G401 (cell line): ENCODE measurements around the gene PHYHD1. TPM values are rescaled to one million over a fixed set of nuclear protein-coding genes. Genes with fewer than 3 reads are reported as not detected.
A peak's percentile ranks its signal among the peaks of the same experiment; 100 is the strongest.

Experiments
- DNase-seq: peaks from one replicate; pipeline ENCODE4 v3.0.0-alpha.2; 2015; ENCODE audit warnings: low spot score
- in situ Hi-C: cut with HindIII; loops from 2 replicates; pipeline ENCODE4 v1.10.0; 2016; ENCODE audit warnings: low sequenced_read_pairs, mixed read lengths
- total RNA-seq: library from RNA; depleted of rRNA; stranded (reverse); fragments of >200 nt; shearing (Covaris generic); gene quantifications from 2 replicates; pipeline ENCODE4 v1.2.3, GENCODE V29; 2014

Gene PHYHD1
- total RNA-seq, 1 experiment from 2014 or later, result 13.8 TPM

DNA sequence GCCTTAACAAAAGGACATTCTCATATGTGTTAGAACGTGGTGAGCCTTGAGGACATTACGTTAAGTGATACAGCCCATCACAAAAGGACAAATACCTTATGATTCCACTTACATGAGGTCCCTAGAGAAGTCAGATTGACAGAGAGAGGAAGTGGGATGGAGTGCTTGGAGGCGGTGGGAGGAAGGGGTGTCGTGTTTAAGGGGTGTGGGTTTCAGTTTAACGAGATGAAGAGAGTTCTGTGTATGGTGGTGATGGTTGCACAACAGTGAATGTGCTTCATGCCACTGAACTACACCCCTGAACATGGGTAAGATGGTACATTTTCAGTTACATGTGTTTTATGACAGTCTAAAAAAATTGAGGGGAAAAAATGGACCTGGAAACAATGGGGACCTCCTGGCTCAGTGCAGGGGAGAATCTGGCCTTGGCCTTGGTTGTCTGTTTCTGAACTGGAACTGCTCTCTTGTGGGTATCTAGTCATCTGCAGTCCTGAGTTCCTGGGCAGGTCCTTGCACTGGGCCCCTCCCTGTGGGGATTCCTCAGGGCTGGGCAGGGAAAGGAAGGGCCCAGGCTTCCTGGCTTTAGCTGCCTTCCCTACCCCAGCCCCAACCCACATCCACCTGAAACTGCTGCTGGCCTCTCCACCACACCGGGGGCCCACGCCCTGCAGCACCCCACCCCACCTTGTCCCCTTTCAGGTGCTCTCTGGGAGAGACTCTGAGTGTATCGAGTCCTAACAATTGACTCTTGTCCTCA is 21.0 kb upstream of the PHYHD1 start:
- no peak for DNase-seq
- in situ Hi-C loops, result no loop called here

DNA sequence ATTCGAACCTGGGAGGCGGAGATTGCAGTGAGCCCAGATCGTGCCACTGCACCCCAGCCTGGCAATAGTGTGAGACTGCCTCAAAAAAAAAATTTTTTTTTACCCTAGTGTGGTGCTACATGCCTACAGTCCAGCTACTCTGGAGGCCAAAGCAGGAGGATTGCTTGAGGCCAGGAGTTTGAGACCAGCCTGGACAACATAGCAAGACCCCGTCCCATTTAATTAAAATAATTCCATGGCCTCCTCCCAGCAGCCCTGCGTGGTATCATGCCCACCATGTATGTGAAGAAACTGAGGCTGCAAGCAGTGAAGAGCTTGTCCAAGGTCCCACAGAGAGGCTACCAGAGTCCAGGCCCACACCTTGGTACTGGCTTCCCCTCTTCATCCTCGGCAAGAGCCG is 19.4 kb upstream of the PHYHD1 start:
- in situ Hi-C loops, result no loop called here
- DNase-seq, result no peak

DNA sequence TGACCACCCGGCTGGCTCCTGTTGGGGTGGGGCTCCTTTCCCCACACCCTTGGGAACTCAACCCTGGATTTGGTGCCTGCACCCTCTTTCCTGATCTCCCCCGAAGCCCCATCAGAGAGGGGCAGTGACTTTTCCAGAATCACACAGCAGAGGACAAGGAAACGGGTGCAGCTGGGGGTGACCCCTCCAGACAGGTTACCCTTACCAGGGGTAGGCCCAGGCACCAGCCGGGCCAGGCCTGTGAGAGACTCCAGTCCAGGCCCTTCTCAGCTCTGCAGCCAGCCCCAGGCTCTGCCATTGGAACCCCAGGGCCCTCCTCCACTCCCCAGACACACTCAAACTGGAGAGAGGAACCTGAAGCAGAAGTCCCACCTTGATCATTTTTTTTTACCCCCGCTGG is 19.0 kb upstream of the PHYHD1 start:
- DNase-seq, result no peak
- in situ Hi-C loops, result no loop called here

- DNase-seq, result no peak
- in situ Hi-C loops, result no loop called here
Observed at GRCh38 chr9:128902351-128903078, 18.3 kb upstream of the PHYHD1 start.

DNA sequence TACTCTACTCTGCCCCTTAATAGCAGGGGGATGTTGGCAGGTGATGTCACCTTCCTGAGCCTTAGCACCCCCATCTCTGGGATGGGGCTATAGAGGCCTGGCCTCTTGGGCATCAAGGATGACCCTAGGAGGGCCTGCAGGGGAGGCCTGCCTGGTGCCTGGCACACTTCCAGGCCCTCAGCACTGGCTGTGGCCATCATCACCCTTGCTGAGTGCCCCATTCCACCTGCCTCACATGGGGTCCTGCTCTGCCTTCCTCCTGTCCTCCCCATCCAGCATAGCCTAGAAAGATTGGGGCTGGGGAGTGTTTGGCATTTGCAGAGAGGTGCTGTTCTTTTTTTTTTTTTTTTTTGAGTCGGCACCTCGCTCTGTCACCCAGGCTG is 17.7 kb upstream of the PHYHD1 start:
- DNase-seq, result no peak
- in situ Hi-C loops, result no loop called here

GRCh38 chr9:128903871-128904620 is 16.7 kb upstream of the PHYHD1 start:
- in situ Hi-C loops, result no loop called here

DNA sequence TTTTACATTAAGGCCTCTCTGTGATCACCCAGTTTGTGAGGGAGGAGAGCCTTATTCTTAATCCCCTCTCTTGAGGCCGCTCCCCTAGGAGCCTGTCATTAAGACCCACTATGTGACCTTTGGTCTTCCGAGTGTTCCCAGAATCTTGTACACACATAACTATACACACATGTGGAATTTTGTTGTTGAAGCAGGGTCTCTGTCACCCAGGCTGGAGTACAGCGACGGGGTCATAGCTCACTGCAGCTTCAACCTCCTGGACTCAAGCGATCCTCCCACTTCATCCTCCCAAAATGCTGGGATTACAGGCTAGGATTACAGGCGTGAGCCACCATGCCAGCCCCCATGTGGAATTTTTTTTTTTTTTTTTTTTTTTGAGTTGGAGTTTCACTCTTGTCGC is 14.8 kb upstream of the PHYHD1 start:
- in situ Hi-C loops, result no loop called here
- no peak for DNase-seq

More at GRCh38 chr9:128903871-128904620, 16.7 kb upstream of the PHYHD1 start:
- no peak for DNase-seq

GRCh38 chr9:128906741-128907140 is 14.0 kb upstream of the PHYHD1 start:
- DNase-seq, result no peak
- in situ Hi-C loops, result no loop called here

DNA sequence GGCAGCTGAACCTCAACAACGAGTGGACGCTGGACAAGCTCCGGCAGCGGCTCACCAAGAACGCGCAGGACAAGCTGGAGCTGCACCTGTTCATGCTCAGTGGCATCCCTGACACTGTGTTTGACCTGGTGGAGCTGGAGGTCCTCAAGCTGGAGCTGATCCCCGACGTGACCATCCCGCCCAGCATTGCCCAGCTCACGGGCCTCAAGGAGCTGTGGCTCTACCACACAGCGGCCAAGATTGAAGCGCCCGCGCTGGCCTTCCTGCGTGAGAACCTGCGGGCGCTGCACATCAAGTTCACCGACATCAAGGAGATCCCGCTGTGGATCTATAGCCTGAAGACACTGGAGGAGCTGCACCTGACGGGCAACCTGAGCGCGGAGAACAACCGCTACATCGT is 12.4 kb upstream of the PHYHD1 start:
- DNase-seq, result no peak
- in situ Hi-C loops, result no loop called here

GRCh38 chr9:128909859-128910258 is 10.9 kb upstream of the PHYHD1 start:
- DNase-seq, result no peak
- in situ Hi-C loops, result no loop called here

DNA sequence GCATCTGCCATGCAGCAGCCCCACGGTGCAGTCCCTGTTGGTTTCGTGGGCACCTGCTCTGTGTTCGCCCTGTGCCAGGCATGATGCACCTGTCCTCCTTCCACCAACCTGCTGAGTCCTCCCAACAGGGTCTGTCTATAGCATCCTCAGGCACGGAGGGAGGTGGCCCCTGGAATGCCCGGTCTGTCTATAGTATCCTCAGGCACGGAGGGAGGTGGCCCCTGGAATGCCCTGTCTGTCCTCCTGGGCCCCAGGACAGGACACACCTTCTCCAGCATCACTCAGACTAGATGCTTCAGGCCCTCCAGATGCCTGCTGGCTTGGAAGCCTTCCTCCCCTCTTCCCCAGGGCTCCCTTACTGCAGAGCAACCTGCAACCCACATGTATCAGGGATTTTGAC is 9.9 kb upstream of the PHYHD1 start:
- DNase-seq, result no peak
- in situ Hi-C loops, result no loop called here

- in situ Hi-C loops, result no loop called here
Observed at GRCh38 chr9:128911529-128912035, 9.2 kb upstream of the PHYHD1 start.

GRCh38 chr9:128912270-128912853 is 8.4 kb upstream of the PHYHD1 start:
- in situ Hi-C loops, result no loop called here
- DNase-seq, result no peak

More at GRCh38 chr9:128911529-128912035, 9.2 kb upstream of the PHYHD1 start:
- no peak for DNase-seq

DNA sequence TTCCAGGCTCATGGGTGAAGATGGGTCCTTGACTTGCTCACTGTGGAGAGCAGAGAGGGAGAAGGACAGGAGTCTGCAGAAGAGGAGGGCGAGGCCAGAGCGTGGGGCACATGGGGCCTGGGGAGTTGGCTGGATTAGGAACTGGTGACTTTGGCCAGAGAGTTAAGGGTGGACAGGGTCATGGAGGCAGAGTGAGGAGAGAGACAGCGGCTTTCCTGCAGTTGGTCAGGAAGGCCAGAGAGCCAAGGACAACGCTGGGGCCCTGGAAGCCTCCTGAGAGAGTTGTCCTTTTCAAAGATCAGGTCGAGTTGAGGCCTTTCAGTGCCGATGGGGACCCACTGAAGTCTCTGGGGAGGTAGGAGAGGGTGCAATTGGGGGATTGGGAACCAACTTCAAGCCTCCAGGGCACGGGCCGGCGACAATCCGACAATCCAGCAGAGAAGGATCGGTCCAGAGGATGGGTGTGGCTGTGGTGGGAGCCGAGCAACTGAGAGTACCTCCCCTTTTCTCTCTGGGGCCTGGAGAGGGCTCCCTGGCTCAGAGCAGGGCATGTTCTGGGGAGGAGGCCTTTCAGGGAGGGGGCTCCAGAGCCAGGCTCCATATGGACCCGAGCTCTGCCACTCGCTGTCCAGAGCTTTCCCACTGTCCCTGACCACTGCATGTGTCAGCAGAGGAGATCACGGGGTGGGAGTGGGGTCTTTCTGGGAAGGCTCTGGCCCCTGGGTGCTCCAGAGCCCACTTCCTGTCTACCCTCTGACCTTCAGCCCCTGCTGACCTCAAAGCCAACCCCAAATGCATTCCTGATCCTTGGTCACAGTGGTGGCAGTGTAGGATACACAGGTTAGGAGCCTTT is 7.5 kb upstream of the PHYHD1 start:
- DNase-seq, result no peak
- in situ Hi-C loops, result no loop called here

DNA sequence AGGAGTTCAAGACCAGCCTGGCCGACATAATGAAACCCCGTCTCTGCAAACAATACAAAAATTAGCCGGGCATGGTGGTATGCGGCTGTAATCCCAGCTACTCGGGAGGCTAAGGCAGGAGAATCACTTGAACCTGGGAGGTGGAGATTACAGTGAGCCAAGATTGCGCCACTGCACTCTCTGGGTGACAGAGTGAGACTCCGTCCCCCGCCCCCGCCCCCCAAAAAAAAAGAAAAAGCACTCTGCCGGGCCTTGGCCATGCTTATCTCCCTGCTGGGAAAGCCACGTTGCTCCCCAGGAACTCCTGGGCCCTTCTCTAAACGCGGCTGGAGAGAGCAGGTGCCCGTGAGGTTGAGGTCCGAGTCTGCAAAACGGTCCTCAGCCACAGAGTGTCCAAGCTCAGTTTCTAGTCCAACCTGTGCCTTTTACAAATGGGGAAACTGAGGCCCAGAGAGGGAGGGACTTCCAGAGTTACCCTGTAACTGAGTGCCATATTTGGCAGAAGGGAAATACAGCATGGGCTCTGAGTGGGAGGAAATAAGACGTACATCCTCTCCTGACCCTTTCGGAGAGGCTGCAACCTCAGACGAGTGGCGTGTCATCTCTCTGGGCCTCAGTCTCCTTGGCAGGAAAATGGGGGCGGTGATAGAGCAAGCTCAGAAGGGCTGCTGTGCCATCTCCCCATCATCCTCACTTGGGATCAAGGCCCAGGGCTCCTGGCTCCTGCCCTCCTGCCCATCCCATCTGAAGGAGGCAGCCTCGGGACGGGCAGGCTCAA is 6.6 kb upstream of the PHYHD1 start:
- DNase-seq, result no peak
- in situ Hi-C loops, result no loop called here

- in situ Hi-C loops, result no loop called here
Observed at GRCh38 chr9:128916204-128916603, 4.6 kb upstream of the PHYHD1 start.

GRCh38 chr9:128916745-128917144 is 4.0 kb upstream of the PHYHD1 start:
- in situ Hi-C loops, result no loop called here
- no peak for DNase-seq

More at GRCh38 chr9:128916204-128916603, 4.6 kb upstream of the PHYHD1 start:
- DNase-seq, result peak; percentile 74
